NB4 (cell line): ENCODE data around the gene S100A13.
A peak's percentile ranks its signal among the peaks of the same experiment; 100 is the strongest.

ENCODE experiments used
- DNase-seq: peaks from one replicate; pipeline ENCODE4 v3.0.0; 2010; ENCODE audit warnings: low read depth
- H3K4me3 ChIP-seq: one replicate; pipeline ENCODE4 v1.5.1; 2011; ENCODE audit warnings: mild to moderate bottlenecking, low read depth, low read length, moderate library complexity
- CTCF ChIP-seq: IDR thresholded peaks from one replicate; pipeline ENCODE4 v1.5.1; 2012; ENCODE audit warnings: low read depth, low read length
- MAX ChIP-seq: IDR thresholded peaks from 2 replicates; pipeline ENCODE4 v1.6.1; 2011; ENCODE audit warnings: low read depth, low read length
- MYC ChIP-seq: IDR thresholded peaks from 2 replicates; pipeline ENCODE4 v1.6.1; 2011; ENCODE audit warnings: low read depth, low read length
- POLR2A ChIP-seq: IDR thresholded peaks from 2 replicates; pipeline ENCODE4 v1.6.1; 2011; ENCODE audit warnings: mild to moderate bottlenecking; ENCODE audit not compliant: insufficient read length; ENCODE audit errors: extremely low read depth

Gene S100A13

DNA sequence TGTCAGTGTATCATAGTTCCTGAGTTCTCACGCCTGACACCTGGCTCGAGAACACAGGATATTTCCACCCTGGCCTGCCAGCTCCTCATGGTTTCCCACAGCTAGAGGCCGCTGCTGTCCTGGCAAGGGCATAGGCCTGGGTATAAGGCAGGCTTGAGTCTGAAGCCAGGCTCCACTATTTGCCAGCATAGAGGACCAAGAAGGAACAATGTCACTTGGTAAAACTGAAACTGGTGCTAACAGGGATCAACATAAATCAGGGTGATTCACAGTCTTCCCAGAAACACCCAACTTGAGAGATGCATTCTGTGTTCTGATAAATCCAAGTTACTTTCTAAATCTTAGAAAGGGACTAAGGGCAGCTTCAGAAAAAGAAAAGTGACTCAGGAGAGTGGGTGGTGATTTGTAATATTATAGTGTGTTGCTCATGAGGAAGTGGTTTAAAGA lies 54.7 kb downstream of the S100A13 start:
- H3K4me3 ChIP-seq: no peak overlapping the region
- peak; percentile 74 for DNase-seq
- TF ChIP-seq CTCF: peak; percentile 84
- peak; percentile 38; the same call in 1 of the 2 replicates for TF ChIP-seq MAX
- TF ChIP-seq POLR2A: no peak
- no peak for TF ChIP-seq MYC

GRCh38 chr1:153571706-153572105 lies 55.6 kb downstream of the S100A13 start:
- no peak for DNase-seq
- no peak for TF ChIP-seq MYC
- no peak for TF ChIP-seq CTCF
- no peak for TF ChIP-seq MAX
- TF ChIP-seq POLR2A: no peak
- H3K4me3 ChIP-seq: no peak overlapping the region

- DNase-seq: no peak
- TF ChIP-seq POLR2A (no peak), CTCF (no peak), MAX (no peak), MYC (no peak)
Measured at GRCh38 chr1:153570874-153571273, 56.4 kb downstream of the S100A13 start.

DNA sequence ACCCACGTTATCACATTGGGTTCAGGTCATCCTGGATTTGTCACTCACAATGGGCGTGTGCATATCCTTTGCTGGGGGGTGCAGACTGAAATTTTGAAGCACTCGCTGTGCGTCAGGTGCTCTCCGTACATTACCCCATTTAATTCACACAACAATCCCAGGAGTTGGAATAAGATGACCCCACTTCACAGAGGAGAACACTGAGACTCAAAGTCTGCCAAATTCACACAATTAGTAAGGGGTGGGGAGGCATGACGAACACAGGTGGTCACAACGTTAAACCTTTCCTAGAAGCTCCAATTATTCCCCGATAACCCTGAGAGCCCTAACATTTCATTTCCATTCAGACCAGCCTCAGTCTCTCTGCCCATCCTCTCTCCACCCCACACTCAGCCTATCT lies 57.8 kb downstream of the S100A13 start:
- no peak for DNase-seq
- no peak for TF ChIP-seq CTCF
- TF ChIP-seq POLR2A: no peak
- TF ChIP-seq MYC: no peak
- no peak for TF ChIP-seq MAX
- H3K4me3 ChIP-seq: no peak overlapping the region

More at GRCh38 chr1:153570874-153571273, 56.4 kb downstream of the S100A13 start:
- no peak overlapping the region for H3K4me3 ChIP-seq
